Heart right ventricle (tissue), 16 donors: ENCODE measurements around the gene TSHZ3. TPM values are rescaled to one million over a fixed set of nuclear protein-coding genes. Genes with fewer than 3 reads are reported as not detected.

Source experiments
- ATAC-seq, 8 donors: fragments of 200-7000 bp; cut with Tn5 transposase; one replicate each; pipeline ENCODE4 v1.9.1; 2020; ENCODE audit warnings: mild to moderate bottlenecking in 8 of 8, moderate library complexity in 8 of 8, moderate number of reproducible peaks in 1 of 8
- DNase-seq, 2 donors: peaks; one replicate each; pipeline ENCODE4 v3.0.0-alpha.2; 2020
- H3K27ac ChIP-seq, 10 donors: fragments of 200-600 bp; sonication (generic) in 2 of 10; one replicate each; pipeline versions ENCODE4 v1.5.0 to v1.8.0; 2020 to 2022; ENCODE audit warnings: mild to moderate bottlenecking in 3 of 10
- H3K27me3 ChIP-seq, 7 donors: fragments of 200-600 bp; one replicate each; pipeline ENCODE4 v1.8.0; 2021 to 2022; ENCODE audit warnings: mild to moderate bottlenecking in 2 of 7
- H3K36me3 ChIP-seq, 9 donors: fragments of 200-600 bp; sonication (generic) in 1 of 9; one replicate each; pipeline versions ENCODE4 v1.5.0 to v1.8.0; 2020 to 2022; ENCODE audit warnings: mild to moderate bottlenecking in 2 of 9
- H3K4me1 ChIP-seq, 9 donors: fragments of 200-600 bp; sonication (generic) in 1 of 9; one replicate each; pipeline versions ENCODE4 v1.5.0 to v1.8.0; 2020 to 2022; ENCODE audit warnings: mild to moderate bottlenecking in 4 of 9
- H3K4me3 ChIP-seq, 10 donors: fragments of 200-600 bp; sonication (generic) in 2 of 10; one replicate each; pipeline versions ENCODE4 v1.5.0 to v1.8.0; 2020 to 2022; ENCODE audit warnings: mild to moderate bottlenecking in 7 of 10, moderate library complexity in 2 of 10
- H3K9me3 ChIP-seq, 11 donors: fragments of 200-600 bp in 10 of 11; sonication (generic) in 2 of 11; one replicate each; pipeline versions ENCODE4 v1.5.0 to v1.8.0; 2013 to 2022; ENCODE audit warnings: mild to moderate bottlenecking in 2 of 11, control low read depth in 1 of 11, moderate library complexity in 1 of 11
- CTCF ChIP-seq, 9 donors: fragments of 200-600 bp; sonication (generic) in 2 of 9; IDR thresholded peaks; one replicate each; pipeline versions ENCODE4 v1.5.0 to v1.8.0; 2021 to 2022; ENCODE audit warnings: antibody characterized with exemption in 9 of 9, mild to moderate bottlenecking in 5 of 9, moderate library complexity in 1 of 9
- WGBS, 2 donors: extraction: QIAGEN DNeasy Blood & Tissue Kit; methylation state at CpG; one replicate each; pipeline ENCODE4 v1.1.7; 2013; ENCODE audit warnings: inconsistent platforms in 1 of 2; 5-methylcytosine and 5-hydroxymethylcytosine counted together
- intact Hi-C, 10 donors: fragments of 100-400 bp; cut with DNase I; formaldehyde crosslinking; loops; one replicate each; pipeline versions ENCODE4 v1.11.1 to v1.14.2; 2022
- polyA plus RNA-seq, 2 donors: library from polyadenylated mRNA; stranded (reverse); fragments of 200-250 nt; gene quantifications; one replicate each; pipeline ENCODE4 v1.2.3, GENCODE V29; 2013
- total RNA-seq, 10 donors: library from RNA; stranded (reverse); fragmentation: NEBNext Ultra II Directional in 3 of 10; extraction: Animal tissue kit (Norgen Biotek cat#: 25700) in 3 of 10; gene quantifications; one replicate each; pipeline versions ENCODE4 v1.2.1 to v1.2.4, GENCODE V29; 2021 to 2023
- donor health status: Arrhythmogenic right ventricular cardiomyopathy.
- donor health status: ischemic (EF 13 %, LVEDD 7.1; RV severe dilation, severe dysfunction).
- donor health status: healthy with polysubstance abuse.
- donor health status: DM: no; HTN: yes; CAD: no.
- donor health status: DM: no; HTN: no; CAD: no.
- donor health status: ischemic (EF 25% LVEDD 6.9; RV normal size, moderate dysfunction).
- donor health status: ischemic (EF 25% LVEDD 5.7; RV mildly dilated, moderate dysfunction).
- donor health status: healthy.
- donor health status: DM: yes; HTN: yes; CAD: no.
- donor health status: Ischemic cardiomyopathy.
- donor health status: ischemic (EF 35%, LVEDD 5.7; RV mildly dilated, moderate dysfunction).
- donor health status: nonischemic (EF 11% LVEDD 7.7; RV severe dilation, severe dysfunction).
- donor health status: DM: yes; HTN: yes; CAD: no.
- donor health status: PGD.
- donor health status: ischemic (EF 29% LVEDD 5.4; RV normal size, mild dysfunction).
- donor health status: nonischemic (EF 23%, LVEDD 6.1; RV moderate dilation, normal function).

The TSHZ3 gene
- total and polyA plus RNA-seq, 12 donors, result 1.7 to 5.0 (median 3.1) TPM

GRCh38 chr19:31339411-31339810, 9.8 kb downstream of the TSHZ3 start:
- no peaks in the 10 kb centered on the region for H3K27me3 ChIP-seq
- H3K4me3 ChIP-seq, result no peak overlapping the region
- peaks cover 0 to 7% (median 0%) of the 10 kb centered on the region in 9 donors for H3K36me3 ChIP-seq
- 43 to 52% methylated on average over 5 of the region's 5 CpGs for WGBS, 2 donors
- no peak for TF ChIP-seq CTCF (IDR thresholded peaks at IDR 0.05)
- DNase-seq (no peak), ATAC-seq (peak in 7 of 8 donors; percentile 9 to 39 (median 26))
- H3K27ac ChIP-seq, result peak overlapping the region in 6 of 10 donors; percentile 41 to 62 (median 49)
- intact Hi-C loops, result no loop called here
- peaks cover 0 to 36% (median 3%) of the 10 kb centered on the region in 9 donors for H3K4me1 ChIP-seq
- no peaks in the 10 kb centered on the region for H3K9me3 ChIP-seq

DNA sequence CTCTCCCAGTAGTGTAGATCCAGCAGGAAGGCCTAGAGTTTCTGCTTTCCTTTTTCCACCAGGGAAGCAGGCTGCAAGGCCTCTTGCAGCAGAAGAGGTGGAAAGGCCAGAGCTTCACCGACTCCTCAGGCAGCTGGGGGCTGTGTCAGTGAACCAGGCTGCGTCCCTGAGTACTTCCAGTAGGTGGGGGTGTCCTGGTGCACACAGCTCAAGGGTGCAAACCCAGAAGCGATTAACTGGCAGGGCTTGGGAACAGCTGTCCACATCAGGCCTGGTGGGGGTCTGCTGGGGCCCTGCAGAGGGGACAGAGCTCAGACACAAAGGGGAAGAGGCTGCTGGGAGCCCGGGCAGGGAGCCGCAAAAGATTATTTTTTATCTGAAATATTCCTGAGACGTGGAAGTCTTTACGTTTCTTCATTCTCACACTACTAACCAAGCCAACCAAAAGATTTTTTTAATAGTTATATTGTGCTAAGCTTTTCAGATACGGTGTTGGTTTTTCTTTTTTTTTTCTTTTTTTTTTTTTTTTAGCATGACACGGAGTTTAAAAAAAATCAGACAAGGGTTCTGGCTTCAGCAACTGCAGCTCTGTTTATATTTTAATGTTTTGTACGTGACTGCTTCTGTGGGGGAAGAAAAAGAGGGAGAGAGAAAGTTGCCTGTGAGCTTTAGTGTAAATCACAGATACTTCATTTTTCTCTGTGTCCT, 11.0 kb downstream of the TSHZ3 start:
- ATAC-seq (peak; percentile 80 to 91 (median 86)), DNase-seq (peak; percentile 44 to 68)
- no peaks in the 10 kb centered on the region for H3K27me3 ChIP-seq
- H3K27ac ChIP-seq, result peak overlapping the region in 5 of 10 donors; percentile 14 to 62 (median 48)
- H3K9me3 ChIP-seq, result no peaks in the 10 kb centered on the region
- peak in 8 of 9 donors; percentile 46 to 71 (median 63) for TF ChIP-seq CTCF (IDR thresholded peaks at IDR 0.05)
- peaks cover 0 to 34% (median 3%) of the 10 kb centered on the region in 9 donors for H3K4me1 ChIP-seq
- peaks cover 0 to 6% (median 0%) of the 10 kb centered on the region in 9 donors for H3K36me3 ChIP-seq
- WGBS, 2 donors, result 38 to 46% methylated on average over 10 of the region's 10 CpGs
- intact Hi-C loops, result no loop called here
- H3K4me3 ChIP-seq, result peak overlapping the region in 3 of 10 donors; percentile 3 to 5 (median 4)

- Histone ChIP-seq H3K36me3 (peaks cover 0 to 6% (median 0%) of the 10 kb centered on the region in 9 donors), H3K4me3 (no peak overlapping the region), H3K9me3 (no peaks in the 10 kb centered on the region), H3K4me1 (peaks cover 0 to 34% (median 3%) of the 10 kb centered on the region in 9 donors), H3K27ac (peak overlapping the region in 3 of 10 donors; percentile 37 to 62 (median 50)), H3K27me3 (no peaks in the 10 kb centered on the region)
- DNase-seq (no peak), ATAC-seq (no peak)
- intact Hi-C loops, result no loop called here
- 92% methylated on average over 7 of the region's 7 CpGs for WGBS, 2 donors
- TF ChIP-seq CTCF (IDR thresholded peaks at IDR 0.05), result no peak
Measured at GRCh38 chr19:31337008-31337914, 12.0 kb downstream of the TSHZ3 start.

- Histone ChIP-seq H3K9me3 (no peaks in the 10 kb centered on the region), H3K4me1 (peaks cover 0 to 43% (median 3%) of the 10 kb centered on the region in 9 donors), H3K27me3 (no peaks in the 10 kb centered on the region), H3K36me3 (peaks cover 0 to 5% (median 0%) of the 10 kb centered on the region in 9 donors), H3K4me3 (no peak overlapping the region), H3K27ac (no peak overlapping the region)
- TF ChIP-seq CTCF (IDR thresholded peaks at IDR 0.05), result no peak
- WGBS, 2 donors, result 85 to 86% methylated on average over 6 of the region's 6 CpGs
- ATAC-seq, result no peak
- intact Hi-C loops, result no loop called here
- no peak for DNase-seq
Measured at GRCh38 chr19:31335716-31336115, 13.5 kb downstream of the TSHZ3 start.
